ENCODE data around the gene PPCS.
A peak's percentile ranks its signal among the peaks of the same experiment; 100 is the strongest.
"Not testable (repeated sequence)": the region's sequence is repeated elsewhere in the genome, so short reads cannot be mapped to it uniquely, and the experiment has no call there.

PPCS gene

GRCh38 chr1:42453386-42453785 lies 3.0 kb upstream of the PPCS start:
- no peak for DNase-seq (ENCODE audit: low read depth in 2 of 2)

GRCh38 chr1:42454403-42454802 lies 1.9 kb upstream of the PPCS start:
- DNase-seq (ENCODE audit: low read depth in 2 of 2) = no peak

- DNase-seq (ENCODE audit: low read depth in 2 of 2) = peak; percentile 24 to 55
These were observed 379 bp downstream of the PPCS start for GRCh38 chr1:42456754-42457089.

DNA sequence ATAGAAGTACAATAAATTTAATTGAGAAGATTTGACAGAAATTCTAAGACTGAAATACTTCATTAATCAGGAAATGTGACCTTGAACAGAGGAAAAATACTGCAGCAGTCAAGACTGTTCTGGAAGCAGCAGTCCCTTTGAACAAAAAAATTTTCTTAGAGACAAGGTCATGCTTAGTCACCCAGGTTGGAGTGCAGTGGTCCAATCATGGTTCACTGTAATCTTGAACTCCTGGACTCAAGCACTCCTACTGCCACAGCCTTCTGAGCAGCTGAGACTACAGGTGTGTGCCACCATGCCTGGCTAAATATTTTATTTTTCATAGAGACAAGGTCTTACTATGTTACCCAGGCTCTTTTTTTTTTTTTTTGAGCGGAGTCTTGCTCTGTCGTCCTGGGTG lies 4.9 kb downstream of the PPCS start:
- DNase-seq (ENCODE audit: low read depth in 2 of 2) = no peak

DNA sequence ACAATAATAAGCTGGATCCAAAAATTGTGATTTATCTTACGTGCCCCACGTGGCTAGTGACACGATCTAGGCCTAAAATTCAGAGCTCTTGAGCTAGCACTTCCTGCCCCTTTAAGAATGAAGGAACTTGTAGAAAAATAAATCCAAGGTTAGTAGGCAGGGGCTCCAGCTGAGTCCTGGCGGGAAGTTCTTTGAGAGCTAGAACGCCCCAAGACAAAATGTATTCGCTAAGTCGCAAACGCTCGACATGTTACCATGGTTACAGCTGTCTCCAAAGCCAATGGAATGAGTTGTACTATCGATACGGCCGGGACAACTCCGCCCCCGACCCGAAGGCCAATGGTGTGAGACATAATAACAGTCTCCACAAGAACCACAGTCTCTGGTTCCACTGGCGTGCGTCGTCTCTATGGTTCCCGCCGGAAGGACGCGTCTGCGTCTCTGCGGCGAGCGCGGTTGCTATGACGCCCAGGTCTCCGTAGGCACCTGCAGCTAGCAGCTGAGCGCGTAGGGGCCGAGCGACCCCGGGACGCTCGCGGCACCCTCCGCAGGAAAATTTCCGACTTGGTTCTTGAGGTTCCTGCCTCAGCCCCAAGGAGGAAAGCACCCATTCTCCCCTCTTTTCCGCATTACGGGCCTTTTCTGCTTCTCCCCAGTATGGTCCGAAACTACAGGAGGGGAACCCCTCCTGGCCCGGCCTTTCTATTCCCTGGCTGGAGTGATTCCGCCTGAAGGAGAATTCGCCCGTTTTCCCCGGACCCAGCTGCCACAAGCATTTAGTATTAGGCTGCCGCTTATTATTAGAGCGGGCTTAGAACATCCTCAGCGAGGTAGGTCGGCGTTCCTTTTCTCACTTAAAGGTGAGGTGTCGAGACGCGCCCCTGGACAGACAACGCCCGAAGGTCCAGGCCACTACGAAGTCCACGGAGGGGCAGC lies 6.8 kb downstream of the PPCS start, which contains the start of gene CCDC30:
CCDC30 (plus strand) TSS at position 459 of the 936 bp plus-strand sequence. CDS start 17,266 bp downstream, outside the sequence.
- DNase-seq (ENCODE audit: low read depth in 2 of 2) = peak; percentile 85 to 95

- no peak for DNase-seq (ENCODE audit: low read depth in 2 of 2)
These were observed 7.6 kb downstream of the PPCS start for GRCh38 chr1:42463921-42464320.

DNA sequence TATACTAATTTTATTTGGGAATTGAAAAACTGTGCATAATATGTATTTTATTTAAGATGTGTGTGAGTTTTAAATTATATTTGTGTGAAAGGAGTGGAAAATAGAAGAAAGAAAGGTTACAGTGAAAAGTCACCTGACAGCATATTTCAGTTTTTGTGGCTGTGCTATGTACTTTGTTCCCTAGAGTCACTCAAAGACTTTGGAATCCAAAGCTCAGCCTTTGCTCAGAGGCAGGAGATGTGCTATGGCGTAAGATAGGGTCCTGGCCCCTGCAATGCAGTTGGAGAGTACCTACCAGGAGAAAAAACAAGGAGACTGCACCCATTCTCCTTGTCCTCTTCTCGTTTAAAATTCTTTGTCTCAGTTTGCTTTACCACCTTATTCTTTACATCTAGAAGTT lies 9.7 kb downstream of the PPCS start:
- DNase-seq (ENCODE audit: low read depth in 2 of 2) = no peak

DNA sequence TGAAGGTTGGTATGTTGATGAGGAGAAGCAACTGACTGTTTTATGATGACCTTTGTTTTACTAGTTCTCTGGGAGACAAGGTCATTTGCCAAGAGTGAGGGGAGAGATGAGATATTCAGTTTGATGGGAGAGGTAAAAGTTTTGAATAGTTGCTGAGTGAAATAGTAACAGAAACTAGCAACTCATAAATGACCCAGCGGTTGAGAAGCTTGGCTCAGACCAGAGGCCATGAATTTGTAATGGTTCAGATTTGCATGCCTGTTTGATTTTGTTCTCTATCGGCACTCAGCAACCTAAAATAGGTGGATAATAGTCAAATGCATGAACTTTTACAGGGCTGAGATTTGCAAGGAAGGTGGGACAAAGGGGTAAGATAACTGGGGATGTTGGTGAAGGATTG lies 13.4 kb downstream of the PPCS start:
- no peak for DNase-seq (ENCODE audit: low read depth in 2 of 2)

DNA sequence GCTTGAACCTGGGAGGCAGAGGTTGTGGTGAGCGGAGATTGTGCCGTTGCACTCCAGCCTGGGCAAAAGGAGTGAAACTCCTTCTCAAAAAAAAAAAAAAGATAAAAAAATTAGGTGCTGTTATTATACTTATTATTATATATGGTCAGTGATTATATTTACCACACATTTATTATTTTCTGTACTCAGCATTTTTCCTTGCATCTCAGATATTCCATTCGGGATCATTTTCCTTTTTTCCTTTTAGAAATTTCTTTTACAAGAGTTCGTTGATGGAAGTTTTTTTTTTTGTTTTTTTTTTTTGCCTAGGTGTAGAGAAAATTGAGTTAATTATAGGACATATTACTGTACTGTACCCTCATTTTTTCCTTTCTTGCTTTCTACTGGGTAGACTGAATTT lies 20.3 kb downstream of the PPCS start:
- DNase-seq (ENCODE audit: low read depth in 2 of 2) = no peak

GRCh38 chr1:42477354-42477753 lies 21.0 kb downstream of the PPCS start:
- DNase-seq (ENCODE audit: low read depth in 2 of 2) = not testable (repeated sequence)

DNA sequence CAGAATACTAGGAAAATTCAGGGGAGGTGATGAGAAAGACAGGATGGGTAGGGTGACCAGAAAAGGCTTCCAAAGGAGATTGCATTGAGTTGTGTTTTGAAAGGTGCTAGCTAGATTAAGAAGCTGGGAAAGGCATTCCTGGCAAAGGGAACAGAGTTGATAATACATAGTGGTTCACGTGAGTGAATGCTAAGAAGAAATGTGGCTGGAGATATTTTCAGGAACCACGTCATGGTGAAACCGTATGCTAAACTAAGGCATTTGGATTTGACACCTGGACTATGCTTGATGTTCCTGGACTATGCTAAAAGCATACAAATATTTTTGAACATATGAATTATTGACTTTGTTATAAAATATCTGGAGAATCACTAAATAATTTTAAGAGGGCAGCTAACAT lies 21.4 kb downstream of the PPCS start:
- no peak for DNase-seq (ENCODE audit: low read depth in 2 of 2)

- no peak for DNase-seq (ENCODE audit: low read depth in 2 of 2)
These were observed 23.3 kb downstream of the PPCS start for GRCh38 chr1:42479621-42480020.

DNA sequence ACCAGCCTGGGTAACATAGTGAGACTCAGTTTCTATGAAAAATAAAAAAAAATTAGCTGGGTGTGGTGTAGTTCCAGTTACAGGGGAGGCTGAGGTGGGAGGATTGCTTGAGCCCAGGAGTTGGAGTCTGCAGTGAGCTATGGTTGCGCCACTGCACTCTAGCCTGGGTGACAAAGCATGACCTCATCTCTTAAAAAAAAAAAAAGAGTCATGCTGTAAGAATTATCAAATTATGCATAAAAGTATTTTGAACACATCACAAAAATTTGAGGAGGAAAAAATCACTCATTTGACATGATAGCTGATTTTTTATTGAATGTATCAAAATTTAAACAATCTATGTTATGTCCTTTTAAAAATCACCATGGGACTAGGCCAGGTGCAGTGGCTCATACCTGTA lies 24.6 kb downstream of the PPCS start:
- no peak for DNase-seq (ENCODE audit: low read depth in 2 of 2)

DNA sequence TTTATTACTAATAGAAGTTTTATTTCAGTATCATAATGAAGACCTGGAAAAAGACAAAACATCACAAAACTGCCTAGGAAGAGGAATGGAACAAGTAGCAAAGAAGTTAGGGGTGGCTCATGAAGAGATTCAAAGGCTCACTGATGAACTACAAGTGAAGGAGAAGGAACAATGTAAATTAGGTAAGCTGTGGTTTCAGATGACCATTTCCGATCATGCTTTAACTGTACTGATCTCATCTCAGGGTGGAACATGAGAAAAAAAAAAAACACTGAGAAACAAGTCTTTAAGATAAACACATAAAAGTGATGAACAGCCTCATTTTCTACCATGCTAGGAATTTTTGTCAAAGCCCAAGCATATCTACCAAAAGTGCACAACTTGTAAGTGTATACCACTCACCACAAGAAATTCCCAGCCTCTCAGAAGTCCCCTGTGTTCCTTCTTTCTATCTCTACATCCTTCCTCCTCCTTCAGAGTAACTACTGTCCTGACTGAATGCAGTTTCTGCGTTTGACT lies 26.4 kb downstream of the PPCS start:
- no peak for DNase-seq (ENCODE audit: low read depth in 2 of 2)

- no peak for DNase-seq (ENCODE audit: low read depth in 2 of 2)
These were observed 28.0 kb downstream of the PPCS start for GRCh38 chr1:42484382-42484781.

- DNase-seq (ENCODE audit: low read depth in 2 of 2) = no peak
These were observed 33.9 kb downstream of the PPCS start for GRCh38 chr1:42490237-42490636.

- not testable (repeated sequence) for DNase-seq (ENCODE audit: low read depth in 2 of 2)
These were observed 45.7 kb downstream of the PPCS start for GRCh38 chr1:42502031-42502430.

GRCh38 chr1:42504535-42505128 lies 48.3 kb downstream of the PPCS start:
- DNase-seq (ENCODE audit: low read depth in 2 of 2) = no peak

DNA sequence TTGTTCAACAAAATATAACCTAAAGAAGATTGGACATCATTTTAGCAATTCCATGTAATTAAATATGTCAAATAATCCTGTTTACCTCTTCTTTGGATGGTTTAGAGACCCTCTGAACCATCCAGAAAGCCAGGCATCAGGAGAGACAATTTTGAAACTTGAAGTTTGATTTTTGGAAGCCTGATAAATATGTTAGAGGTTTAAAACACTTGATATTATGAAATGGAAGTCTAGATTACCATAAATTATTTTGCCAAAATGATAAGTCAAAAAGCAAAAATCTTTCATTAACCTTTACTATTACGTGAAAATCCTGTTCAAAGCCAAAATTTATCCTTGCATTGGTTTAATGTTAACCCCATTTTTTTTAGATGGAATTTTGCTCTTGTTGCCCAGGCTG lies 50.2 kb downstream of the PPCS start:
- no peak for DNase-seq (ENCODE audit: low read depth in 2 of 2)

Data from stimulated activated CD4-positive, alpha-beta T cell treated with anti-CD3 and anti-CD28 coated beads, Interleukin-4, amount 100 ng/mL, for 48 hours (primary cell).